SHP77 treated with DMSO at 0.1 percent for 48 hours (cell line): ENCODE measurements around the gene SLC22A4.

ENCODE experiments used
- DNase-seq: peaks from one replicate; lab custom pipeline; 2025; lab: John Stamatoyannopoulos, UW

SLC22A4 gene

GRCh38 chr5:132262882-132263547 is 31.2 kb upstream of the SLC22A4 start:
- no peak for DNase-seq

- DNase-seq = no peak
These were observed 30.5 kb upstream of the SLC22A4 start for GRCh38 chr5:132263548-132264261.

GRCh38 chr5:132264546-132265335 is 29.5 kb upstream of the SLC22A4 start:
- no peak for DNase-seq

GRCh38 chr5:132265336-132266030 is 28.7 kb upstream of the SLC22A4 start:
- no peak for DNase-seq

- DNase-seq = no peak
These were observed 28.0 kb upstream of the SLC22A4 start for GRCh38 chr5:132266031-132266835.

- DNase-seq = no peak
These were observed 27.4 kb upstream of the SLC22A4 start for GRCh38 chr5:132266836-132267160.

GRCh38 chr5:132267166-132267739 is 26.9 kb upstream of the SLC22A4 start:
- no peak for DNase-seq

- DNase-seq = no peak
These were observed 26.0 kb upstream of the SLC22A4 start for GRCh38 chr5:132267931-132268768.

- DNase-seq = no peak
These were observed 25.2 kb upstream of the SLC22A4 start for GRCh38 chr5:132268769-132269551.

GRCh38 chr5:132269635-132270334 is 24.4 kb upstream of the SLC22A4 start:
- no peak for DNase-seq

- no peak for DNase-seq
These were observed 23.9 kb upstream of the SLC22A4 start for GRCh38 chr5:132270335-132270665.

- DNase-seq = no peak
These were observed 23.5 kb upstream of the SLC22A4 start for GRCh38 chr5:132270706-132271105.

GRCh38 chr5:132271251-132272246 is 22.6 kb upstream of the SLC22A4 start:
- no peak for DNase-seq

- DNase-seq = peak; percentile 50
These were observed 21.6 kb upstream of the SLC22A4 start for GRCh38 chr5:132272311-132273210.

- DNase-seq = no peak
These were observed 20.6 kb upstream of the SLC22A4 start for GRCh38 chr5:132273631-132274030.

- DNase-seq = no peak
These were observed 20.0 kb upstream of the SLC22A4 start for GRCh38 chr5:132274050-132274792.
